Activated CD4-positive, alpha-beta T cell treated with anti-CD3 and anti-CD28 coated beads, Interleukin-2, amount 50 U/mL, for 16 hours (primary cell): Measurements from ENCODE around the gene PLIN5.

Experiments used
- DNase-seq: peaks from one replicate; pipeline ENCODE4 v3.0.0-alpha.2; 2020

Gene PLIN5

DNA sequence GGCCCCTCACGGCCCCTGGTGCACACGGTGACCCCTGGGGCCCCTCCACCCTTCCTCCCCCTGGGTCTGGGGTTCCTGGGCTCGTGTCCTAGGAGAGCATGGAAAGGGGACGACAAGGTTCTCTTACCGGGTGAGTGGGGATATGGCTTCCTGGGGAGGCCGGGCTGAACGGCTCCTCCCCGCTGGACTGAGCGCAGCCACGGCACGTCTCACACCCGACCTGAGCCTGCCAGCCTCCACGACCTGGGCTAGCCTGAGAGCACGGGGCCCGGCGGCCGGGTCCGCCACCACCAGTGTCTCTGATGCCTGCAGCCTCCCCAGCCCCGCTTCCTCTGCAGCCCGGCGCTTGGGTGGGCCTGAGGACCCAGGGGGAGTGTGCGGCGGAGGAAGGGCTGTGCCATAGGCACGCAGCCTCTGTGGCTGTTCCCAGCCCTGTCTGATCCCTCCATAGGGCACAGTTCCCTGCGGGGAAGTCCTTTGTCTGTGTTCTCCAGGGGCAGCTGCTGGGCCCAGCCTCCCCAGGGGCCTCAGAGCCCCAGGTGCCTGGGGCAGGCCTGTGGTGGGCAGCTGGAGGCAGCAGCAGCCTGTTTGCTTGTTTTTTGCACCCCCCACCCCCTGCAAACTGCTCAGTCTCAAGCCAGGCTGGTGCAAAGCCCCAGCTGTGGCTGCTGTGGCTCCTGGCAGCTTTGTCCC is 31.7 kb downstream of the PLIN5 start:
- DNase-seq: no peak

DNA sequence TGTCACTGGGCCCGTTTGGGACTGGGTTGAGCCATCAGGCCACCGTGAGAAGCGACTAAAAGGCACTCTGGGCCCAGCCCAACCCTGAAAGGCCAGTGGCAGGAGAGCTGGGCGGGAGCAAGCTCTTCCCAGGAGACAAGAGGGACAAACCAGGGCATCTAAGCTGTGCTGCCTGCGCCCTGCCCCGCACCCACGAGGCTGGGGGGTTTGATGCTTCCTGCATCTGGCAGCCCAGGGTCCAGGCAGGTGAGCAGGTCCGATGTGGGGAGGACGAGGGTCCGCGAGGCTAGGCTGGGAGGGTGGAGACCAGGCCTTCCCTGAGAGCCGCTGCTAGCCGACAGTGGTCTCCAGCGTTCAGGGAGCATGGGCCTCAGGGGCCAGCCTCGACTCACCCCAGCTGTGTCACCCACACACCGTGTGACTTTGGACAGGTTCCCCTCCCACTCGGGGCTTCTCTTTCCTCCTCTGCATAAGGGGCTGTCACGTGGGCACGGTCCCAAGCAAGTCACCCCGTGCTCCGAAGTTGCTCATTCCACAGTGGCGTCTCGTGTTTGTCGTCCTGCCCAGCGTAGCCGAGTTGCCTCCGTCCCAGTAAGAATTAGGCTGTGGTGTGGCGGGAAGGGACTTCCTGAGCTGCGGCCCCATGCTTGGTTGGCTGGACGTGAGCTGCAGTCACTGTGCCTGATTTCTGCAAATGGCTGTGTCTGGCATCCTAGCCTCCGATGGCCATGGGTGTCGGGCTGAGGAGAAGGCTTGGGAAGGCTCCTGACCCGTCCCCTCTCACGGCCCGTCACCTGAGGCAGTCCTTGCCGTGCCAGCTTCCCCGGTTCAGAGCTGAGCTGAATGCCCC is 32.5 kb downstream of the PLIN5 start:
- DNase-seq: no peak

DNA sequence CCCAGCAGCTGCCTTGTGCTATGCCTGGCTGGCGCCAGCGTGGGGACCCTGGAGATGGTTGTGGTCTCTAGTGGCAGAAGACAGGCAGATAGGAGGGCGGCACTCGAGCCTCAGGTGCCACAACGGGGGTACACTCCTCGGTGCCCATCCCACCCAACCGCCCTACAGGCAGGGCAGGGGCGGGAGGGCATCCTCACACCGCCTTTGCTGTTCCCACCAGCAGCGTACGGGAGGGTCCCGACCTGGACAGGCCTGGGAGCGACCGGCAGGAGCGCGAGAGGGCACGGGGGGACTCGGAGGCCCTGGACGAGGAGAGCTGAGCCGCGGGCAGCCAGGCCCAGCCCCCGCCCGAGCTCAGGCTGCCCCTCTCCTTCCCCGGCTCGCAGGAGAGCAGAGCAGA is 33.3 kb downstream of the PLIN5 start:
- no peak for DNase-seq

DNA sequence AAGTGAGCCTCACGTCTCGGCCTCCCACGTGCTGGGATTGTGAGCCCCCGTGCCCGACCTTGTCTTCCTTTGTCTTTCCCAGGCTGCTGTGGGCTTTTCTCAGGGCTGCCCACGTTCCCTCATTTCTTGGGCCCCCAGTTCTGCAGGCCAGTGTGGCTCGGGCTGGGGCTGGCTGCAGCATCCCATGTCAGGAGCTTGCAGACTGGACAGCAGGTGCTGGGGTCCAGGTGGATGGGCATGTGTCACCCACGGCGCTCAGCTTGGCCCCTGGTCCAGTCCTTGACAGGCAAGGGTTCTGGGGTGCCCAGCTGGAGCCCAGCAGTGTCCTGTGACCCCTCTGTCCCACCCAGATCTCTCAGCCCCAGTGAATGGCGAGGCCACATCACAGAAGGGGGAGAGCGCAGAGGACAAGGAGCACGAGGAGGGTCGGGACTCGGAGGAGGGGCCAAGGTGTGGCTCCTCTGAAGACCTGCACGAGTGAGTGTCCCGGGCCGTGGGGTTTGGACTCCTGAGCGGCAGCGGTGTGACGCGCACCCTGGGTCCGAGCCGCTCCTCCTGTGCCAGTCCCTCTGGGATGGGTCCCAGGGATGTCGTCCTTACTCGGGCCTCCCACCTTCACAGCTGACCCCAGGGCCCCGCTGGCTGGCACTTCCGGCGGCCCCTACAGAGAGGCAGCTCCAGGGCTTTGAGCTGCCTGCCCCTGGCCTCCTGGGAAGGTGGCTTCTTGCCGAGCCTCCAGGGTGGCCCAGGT is 34.0 kb downstream of the PLIN5 start:
- no peak for DNase-seq

DNA sequence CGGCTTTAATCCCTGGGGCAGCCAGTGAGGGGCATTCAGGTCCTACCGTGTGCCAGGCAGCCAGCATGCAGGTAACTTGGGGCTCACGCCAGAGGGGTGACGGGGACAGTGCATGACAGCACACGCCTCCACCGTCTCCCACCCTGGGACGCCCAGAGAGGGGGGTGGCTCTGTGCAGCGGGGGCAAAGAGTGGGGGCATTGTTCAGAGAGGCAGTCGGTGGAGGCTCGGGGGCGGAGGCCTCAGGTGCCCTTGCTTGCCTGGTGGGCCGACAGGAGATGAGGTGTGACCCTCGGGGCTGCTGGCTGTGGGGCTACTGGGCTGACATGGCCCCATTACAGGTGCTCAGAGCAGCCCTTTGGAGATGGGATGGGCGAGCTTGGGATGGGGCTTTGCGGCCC is 35.2 kb downstream of the PLIN5 start:
- no peak for DNase-seq

DNA sequence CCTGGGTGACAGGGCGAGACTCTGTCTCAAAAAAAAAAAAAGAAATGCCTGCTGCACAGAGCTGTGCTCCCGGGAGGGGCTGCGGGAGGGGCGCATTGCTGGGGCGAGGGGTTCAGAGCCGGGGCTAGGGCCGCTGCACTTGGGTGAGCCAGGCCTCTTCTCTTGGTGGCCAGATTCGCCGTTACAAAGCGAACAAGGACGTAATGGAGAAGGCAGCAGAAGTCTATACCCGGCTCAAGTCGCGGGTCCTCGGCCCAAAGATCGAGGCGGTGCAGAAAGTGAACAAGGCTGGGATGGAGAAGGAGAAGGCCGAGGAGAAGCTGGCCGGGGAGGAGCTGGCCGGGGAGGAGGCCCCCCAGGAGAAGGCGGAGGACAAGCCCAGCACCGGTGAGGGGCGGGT is 35.7 kb downstream of the PLIN5 start:
- no peak for DNase-seq

DNA sequence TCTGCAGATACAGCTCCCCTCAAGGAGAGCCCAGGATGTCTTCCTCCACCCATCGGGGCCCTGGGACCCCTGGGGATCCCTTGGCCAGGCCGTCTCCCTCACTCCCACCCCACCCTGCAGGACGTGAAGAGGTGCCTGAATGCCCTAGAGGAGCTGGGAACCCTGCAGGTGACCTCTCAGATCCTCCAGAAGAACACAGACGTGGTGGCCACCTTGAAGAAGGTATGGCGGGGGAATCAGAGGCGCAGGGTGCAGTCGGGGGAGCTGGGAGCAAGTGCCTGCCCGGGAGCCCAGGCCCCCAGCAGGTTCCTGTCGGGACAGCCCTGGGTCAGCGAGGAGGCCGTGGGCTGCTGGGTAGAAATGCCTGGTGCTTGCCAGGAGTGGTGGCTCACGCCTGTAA is 36.3 kb downstream of the PLIN5 start:
- no peak for DNase-seq

DNA sequence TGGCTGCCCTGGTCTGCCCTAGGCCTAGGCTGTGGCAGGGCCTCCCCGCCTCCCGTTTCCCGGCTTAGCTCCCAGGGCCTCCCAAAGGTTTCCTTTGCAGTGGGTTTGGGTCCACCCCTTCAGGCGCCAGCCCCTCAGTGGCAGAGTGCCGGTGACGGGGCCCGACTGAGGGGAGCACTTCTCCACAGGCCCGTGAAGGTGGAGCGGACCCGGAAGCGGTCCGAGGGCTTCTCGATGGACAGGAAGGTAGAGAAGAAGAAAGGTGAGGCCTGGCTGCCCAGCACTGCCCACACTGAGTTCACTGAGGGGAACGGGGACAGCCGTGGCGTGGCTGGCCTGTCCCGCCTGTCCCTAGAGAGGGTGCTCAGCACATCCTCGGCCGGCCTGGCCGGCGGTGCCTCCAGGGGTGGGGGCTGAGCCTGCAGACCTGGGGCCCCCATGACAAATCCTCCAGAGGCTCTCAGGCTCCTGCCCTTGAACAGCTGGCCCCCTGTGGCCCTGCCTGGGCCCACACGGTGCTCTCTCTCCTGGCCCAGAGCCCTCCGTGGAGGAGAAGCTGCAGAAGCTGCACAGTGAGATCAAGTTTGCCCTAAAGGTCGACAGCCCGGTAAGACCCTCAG is 37.1 kb downstream of the PLIN5 start:
- DNase-seq: no peak

DNA sequence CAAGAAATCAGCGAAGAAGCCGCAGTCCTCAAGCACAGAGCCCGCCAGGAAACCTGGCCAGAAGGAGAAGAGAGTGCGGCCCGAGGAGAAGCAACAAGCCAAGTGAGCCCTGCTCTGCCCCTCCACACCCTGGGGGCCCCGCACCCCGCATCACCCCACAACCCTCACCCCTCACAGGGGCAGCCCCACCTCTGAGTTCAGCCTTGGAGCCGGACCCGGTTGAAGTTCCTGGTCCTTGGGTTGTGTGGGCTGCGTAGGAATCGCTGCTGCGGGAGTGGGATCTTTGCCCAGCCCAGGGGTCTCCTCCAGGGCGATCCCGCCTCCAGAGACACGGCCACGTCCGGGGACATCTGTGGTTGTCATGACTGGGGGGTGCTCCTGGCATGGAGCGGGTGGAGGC is 38.7 kb downstream of the PLIN5 start:
- DNase-seq: no peak

DNA sequence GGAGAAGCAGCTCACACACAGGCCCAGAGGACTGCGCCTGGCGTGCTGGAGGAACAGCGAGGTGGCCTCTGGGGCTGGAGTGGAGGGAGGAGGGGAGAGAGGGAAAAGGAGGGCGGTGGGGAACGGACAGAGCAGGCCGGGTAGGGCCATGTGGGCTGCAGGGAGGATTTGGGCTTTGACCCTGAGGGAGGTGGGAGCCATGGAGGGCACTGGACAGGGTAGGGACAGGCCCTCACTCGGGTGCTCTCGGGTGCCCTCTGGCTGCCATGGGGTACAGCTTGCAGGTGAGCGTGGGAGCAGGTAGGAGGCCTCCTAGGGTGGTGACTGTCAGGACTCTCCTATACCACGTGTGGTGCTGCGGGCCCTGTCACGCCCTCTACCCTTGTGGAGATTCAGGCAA is 39.6 kb downstream of the PLIN5 start:
- DNase-seq: no peak

DNA sequence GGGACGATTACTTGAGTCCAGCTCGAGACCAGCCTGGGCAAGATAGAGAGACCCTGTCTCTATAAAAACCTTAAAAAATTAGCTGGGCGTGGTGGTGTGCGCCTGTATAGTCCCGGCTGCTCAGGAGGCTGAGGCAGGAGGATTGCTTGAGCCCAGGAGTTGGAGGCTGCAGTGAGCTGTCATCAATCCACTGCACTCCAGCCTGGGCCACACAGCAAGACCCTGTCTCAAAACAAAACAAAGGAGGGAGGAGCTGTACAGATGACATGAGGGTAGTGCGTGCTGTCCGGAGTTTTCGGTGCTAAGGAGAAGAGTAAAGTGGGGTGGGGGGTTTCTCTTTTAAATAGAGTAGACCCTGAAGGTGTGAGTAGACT is 40.3 kb downstream of the PLIN5 start:
- no peak for DNase-seq

DNA sequence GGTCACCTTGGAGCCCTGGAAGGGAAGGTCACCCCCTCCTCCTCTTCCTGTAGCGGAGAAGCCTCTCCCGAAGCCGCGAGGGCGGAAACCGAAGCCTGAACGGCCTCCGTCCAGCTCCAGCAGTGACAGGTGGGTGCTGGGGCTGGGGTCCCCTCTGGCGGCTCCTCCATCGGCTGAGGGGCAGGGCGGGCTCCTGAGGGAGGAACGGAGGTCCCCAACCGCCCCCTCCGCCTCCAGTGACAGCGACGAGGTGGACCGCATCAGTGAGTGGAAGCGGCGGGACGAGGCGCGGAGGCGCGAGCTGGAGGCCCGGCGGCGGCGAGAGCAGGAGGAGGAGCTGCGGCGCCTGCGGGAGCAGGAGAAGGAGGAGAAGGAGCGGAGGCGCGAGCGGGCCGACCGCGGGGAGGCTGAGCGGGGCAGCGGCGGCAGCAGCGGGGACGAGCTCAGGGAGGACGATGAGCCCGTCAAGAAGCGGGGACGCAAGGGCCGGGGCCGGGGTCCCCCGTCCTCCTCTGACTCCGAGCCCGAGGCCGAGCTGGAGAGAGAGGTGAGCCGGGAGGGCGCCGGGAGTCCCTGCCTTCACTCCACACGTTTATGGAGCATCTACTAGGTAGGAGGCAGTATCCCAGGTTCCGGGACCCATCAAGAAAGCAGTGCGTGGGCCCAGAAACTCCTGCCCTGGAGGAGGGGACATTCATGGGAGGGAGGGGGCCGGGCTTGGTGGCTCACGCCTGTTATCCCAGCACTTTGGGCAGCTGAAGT is 40.9 kb downstream of the PLIN5 start:
- no peak for DNase-seq

DNA sequence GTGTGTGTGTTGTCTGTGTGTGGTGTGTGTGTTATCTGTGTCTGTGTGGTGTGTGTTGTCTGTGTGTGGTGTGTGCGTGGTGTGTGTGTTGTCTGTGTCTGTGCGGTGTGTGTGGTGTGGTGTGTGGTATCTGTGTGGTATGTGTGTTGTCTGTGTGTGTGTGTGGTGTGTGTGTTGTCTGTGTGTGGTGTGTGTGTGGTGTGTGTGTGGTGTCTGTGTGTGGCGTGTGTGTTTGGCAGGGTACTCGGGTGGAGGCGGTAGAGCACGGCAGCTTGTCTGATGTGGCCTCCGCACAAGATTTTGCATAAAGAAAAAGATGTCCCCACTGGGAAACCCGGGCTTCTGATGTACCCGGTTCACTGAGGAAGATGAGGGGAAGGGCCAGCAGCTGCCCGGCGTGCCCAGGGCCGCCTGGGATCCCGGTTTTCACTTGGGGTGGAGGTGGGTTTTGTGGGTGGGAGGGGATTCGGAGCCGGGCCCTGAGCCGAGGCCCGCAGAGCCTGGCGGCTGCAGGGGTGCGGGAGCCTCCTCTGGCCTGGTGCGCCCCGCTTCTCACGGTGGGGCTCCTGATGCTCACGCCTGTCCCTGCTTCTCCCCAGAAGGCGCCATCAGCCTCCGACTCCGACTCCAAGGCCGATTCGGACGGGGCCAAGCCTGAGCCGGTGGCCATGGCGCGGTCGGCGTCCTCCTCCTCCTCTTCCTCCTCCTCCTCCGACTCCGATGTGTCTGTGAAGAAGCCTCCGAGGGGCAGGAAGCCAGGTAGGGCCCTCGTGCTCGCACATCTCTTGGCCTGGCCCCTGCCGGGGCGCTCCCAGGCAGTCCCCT is 41.7 kb downstream of the PLIN5 start:
- no peak for DNase-seq

DNA sequence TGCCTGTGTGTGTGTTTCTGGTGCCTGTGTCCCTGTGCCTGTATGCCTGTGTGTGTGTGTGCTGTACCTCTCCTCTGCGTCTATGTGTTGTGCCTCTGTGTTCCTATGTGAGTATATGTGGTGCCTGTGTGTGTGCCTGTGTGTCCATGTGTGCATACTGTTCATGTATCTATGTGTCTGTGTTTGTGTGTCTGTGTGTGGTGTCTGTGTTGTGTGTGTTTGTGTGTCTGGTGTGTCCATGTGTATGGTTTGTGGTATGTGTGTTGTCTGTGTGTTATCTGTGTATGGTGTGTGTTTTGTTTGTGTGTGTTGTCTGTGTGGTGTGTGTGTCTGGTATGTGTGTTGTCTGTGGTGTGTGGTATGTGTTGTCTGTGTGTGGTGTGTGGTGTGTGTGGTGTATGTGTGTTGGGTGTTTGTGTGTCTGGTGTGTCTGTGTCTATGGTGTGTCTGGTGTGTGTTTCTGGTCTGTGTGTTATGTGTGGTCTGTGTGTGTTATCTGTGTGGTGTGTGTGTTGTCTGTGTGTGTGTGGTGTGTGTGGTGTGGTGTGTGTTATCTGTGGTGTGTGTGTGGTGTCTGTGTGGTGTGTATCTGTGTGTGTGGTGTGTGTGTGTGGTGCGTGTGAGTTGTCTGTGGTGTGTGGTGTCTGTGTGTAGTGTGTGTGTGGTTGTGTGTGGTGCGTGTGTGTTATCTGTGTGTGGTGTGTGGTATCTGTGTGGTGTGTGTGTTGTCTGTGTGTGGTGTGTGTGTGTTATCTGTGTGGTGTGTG is 42.5 kb downstream of the PLIN5 start:
- DNase-seq: no peak

DNA sequence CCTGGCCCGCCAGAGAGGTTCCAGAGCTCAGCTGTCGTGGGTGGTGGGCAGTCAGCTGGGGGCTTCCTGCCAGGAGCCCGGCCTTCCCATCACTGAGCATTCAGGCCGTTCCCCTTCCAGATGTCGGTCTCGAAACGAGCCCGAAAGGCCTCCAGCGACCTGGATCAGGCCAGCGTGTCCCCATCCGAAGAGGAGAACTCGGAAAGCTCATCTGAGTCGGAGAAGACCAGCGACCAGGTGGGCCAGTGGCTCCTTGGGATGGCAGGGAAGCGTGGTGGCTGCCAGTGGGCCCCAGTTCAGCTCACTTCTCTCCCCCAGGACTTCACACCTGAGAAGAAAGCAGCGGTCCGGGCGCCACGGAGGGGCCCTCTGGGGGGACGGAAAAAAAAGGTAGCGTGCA is 43.6 kb downstream of the PLIN5 start:
- DNase-seq: no peak

DNA sequence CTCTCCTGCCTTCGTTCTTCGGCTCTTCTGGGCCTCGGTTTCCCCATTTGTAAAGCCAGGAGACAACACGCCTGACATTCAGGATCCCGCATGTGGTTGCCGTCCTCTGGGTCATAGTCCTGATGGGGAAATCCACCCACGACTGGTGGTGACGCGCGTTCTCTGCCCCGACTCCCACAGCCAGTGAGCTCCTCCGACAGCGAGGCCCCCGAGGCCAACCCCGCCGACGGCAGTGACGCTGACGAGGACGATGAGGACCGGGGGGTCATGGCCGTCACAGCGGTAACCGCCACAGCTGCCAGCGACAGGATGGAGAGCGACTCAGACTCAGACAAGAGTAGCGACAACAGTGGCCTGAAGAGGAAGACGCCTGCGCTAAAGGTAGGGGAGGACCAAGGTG is 46.5 kb downstream of the PLIN5 start:
- DNase-seq: no peak

DNA sequence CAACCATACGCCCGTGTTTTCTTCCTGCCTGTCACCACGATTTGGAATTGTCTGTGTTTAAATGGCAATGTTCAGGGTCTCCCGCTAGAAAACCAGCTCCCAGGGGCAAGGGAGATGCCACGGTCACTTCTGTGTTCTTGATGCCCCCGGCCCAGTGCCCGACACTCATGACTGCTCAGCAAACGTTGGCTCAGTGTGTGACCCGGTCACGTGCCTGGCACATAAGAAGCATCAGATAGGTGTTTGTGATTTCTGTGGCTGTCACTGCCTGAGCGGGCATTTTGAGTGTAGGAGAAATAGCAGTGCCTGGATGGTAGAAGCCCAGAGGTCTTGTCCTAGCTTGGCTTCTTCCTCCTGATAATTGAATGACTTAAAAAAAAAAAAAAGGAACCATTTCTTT is 47.5 kb downstream of the PLIN5 start:
- no peak for DNase-seq

DNA sequence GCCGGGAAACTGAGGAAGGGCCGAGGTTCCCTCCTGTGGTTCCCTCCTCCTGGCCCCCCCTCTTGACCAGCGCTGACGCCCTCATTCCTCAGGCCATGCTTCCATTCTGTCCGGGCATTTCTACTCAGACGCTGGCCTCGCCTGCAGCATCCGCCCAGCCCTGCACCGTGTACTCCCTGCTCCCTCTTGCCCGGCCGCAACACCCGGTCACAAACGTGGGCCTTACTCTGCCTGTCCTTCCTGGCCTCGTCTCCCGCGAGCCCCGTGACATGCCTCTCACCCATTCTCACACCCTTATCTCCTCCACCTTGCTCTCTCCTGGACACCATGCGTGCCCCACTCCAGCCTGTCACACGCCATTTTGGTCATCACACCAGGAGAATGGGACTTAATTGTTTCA is 51.6 kb downstream of the PLIN5 start:
- DNase-seq: no peak

DNA sequence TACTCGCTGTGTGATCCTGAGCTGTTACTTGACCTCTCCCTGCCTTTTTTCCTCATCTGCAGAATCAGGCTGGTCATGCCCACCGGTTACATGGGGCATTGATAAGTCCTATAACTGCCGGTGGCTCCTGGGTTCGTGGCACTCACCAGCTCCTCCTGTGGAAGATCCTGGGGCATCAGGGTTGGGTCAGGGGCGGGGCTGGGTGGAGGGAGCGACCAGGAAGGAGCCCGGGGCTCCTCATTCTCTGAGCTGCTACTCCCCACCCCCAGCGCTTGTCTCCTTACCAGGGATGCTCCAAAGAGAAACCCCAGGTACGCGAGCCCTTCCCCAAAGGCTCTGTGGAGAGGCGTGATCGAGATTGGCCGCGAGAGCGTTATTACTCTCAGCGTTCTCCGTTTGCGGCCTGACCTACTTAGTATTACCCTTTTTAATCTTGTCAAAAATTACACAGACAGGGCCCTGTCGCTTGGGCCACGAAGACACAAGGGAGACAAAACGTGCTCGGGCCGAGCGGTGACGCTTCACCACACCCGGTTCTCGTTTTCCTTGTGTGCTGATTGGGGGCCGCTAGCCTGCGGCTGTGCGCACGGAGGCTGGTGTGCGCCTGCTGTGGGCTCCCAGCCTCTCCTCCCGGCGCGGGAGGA is 52.2 kb downstream of the PLIN5 start:
- no peak for DNase-seq

DNA sequence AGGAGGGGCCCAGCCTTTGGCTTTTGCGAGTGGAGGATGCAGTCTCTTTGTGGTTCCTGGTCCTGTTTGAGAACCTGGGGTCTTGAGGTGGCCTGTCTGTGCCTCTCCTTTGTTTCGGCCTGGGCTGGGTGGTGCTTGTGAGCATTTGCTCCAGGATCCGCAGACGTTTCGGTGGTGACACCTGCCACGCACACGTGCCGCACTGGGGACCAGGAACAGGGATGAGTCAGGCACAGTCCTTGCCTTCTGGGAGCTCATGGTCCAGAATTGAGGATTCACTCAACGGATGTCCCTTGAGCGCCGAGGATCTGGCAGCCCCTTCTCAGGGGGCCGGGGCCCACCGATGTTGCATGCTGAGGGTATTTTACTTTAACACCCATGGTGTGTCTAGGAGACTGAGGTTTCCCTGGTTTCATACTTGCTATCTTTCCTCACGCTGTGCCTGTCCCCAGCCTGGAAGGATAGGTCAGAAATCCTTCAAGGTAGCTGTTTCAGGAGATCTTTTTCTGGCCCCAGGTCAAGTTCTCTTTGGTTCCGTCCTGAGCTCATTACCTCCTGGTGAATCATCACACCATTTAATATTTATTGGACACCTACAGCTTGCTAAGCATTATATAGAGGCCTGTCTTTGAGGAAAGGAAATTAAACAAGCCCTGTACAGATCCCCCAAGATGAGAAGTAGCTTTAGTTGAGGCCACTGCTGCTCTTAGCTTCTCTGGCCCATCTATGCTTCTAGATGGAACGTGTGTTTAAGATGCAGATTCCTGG is 57.8 kb downstream of the PLIN5 start:
- DNase-seq: no peak
